Measurements from ENCODE around the gene HPS1.

DNA sequence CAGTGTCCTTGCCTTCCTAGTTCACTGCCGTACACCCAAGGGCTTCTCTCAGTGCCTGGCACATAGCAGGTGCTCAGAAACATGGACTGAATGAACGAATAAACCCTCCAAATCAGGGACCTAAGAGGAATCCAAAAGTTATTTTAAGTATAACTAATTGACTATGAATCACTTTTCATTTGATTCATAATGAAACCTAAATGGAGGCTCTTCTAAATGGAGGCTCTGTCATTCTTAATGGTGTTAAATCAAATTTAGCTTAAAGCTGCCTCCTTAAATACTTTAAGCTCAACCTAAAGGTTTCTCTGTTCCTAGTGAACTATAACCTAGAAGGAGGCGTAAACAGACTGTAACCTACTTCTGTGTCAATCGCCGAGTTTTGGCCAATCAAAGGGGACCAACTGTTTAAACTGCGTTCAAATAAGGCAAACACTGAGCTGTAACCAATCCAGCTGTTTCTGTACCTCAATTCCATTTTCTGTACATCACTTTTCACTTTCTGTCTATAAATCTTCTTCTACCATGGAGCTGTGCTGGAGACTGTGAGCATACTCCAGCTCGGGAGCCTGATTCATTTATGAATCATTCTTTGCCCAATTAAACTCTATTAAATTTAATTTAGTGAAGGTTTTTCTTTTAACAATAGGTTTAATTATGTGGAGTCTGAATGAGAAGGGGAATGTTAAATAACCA, 42.8 kb downstream of the HPS1 start:
- TF ChIP-seq POLR2A (IDR thresholded peaks at IDR 0.05; ENCODE audit: low read length), result no peak
- TF ChIP-seq POLR2AphosphoS2 (conservative IDR thresholded peaks at IDR 0.05; ENCODE audit: low read length), result no peak
- TF ChIP-seq CHD4 (IDR thresholded peaks at IDR 0.05; ENCODE audit: borderline replicate concordance), result no peak
- TF ChIP-seq SMC3 (IDR thresholded peaks at IDR 0.05), result no peak
- TF ChIP-seq, protein P1, sequence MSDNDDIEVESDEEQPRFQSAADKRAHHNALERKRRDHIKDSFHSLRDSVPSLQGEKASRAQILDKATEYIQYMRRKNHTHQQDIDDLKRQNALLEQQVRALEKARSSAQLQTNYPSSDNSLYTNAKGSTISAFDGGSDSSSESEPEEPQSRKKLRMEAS (IDR thresholded peaks at IDR 0.05), result no peak
- TF ChIP-seq, protein P2, sequence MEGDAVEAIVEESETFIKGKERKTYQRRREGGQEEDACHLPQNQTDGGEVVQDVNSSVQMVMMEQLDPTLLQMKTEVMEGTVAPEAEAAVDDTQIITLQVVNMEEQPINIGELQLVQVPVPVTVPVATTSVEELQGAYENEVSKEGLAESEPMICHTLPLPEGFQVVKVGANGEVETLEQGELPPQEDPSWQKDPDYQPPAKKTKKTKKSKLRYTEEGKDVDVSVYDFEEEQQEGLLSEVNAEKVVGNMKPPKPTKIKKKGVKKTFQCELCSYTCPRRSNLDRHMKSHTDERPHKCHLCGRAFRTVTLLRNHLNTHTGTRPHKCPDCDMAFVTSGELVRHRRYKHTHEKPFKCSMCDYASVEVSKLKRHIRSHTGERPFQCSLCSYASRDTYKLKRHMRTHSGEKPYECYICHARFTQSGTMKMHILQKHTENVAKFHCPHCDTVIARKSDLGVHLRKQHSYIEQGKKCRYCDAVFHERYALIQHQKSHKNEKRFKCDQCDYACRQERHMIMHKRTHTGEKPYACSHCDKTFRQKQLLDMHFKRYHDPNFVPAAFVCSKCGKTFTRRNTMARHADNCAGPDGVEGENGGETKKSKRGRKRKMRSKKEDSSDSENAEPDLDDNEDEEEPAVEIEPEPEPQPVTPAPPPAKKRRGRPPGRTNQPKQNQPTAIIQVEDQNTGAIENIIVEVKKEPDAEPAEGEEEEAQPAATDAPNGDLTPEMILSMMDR (IDR thresholded peaks at IDR 0.05), result no peak

Measured in A549 (cell line).